Liver (tissue), 3 donors: Measurements from ENCODE around the gene ARRDC4.

Source experiments
- CTCF ChIP-seq: fragments of 150-350 bp; IDR thresholded peaks from 2 replicates; pipeline ENCODE4 v1.5.1; 2017; ENCODE audit warnings: improper control_type of control experiment, low read depth, low read length; ENCODE audit not compliant: missing input control
- JUND ChIP-seq, 2 donors: IDR thresholded peaks; 2 replicates each; pipeline ENCODE4 v1.6.1; 2016; ENCODE audit warnings: antibody characterized with exemption in 2 of 2
- MAX ChIP-seq: IDR thresholded peaks from 2 replicates; pipeline ENCODE4 v1.6.1; 2016; ENCODE audit warnings: antibody characterized with exemption
- TAF1 ChIP-seq: conservative IDR thresholded peaks from 2 replicates; pipeline ENCODE4 v1.6.1; 2016; ENCODE audit warnings: antibody characterized with exemption, mild to moderate bottlenecking
- donor health status: healthy.
- donor health status: healthy.

- no peak for TF ChIP-seq TAF1
- TF ChIP-seq CTCF: no peak
- TF ChIP-seq MAX: no peak
- TF ChIP-seq JUND (IDR thresholded peaks at IDR 0.05): no peak
Observed at GRCh38 chr15:97955529-97955928, 5.0 kb upstream of the ARRDC4 start.
